ENCODE results near the gene SELENOP. TPM values are rescaled to one million over a fixed set of nuclear protein-coding genes. Genes with fewer than 3 reads are reported as not detected.

SELENOP gene
- total and polyA plus RNA-seq, 2 of the 8 experiments (the other 6 are each of a cell fraction or from before 2014, with no cell fraction given) = 5.5 to 19.4 TPM

GRCh38 chr5:42753099-42753498 is 58.6 kb downstream of the SELENOP start:
- 90% methylated on average over 3 of the region's 3 CpGs; no CpG with 5 or more reads in 1 of the 2 experiments for WGBS, 2 experiments (ENCODE audit: extremely low coverage in 1 of 2, insufficient coverage in 1 of 2, insufficient read length in 1 of 2, insufficient replicate concordance in 2 of 2, low coverage in 1 of 2, low lambda C conversion rate in 2 of 2, missing lambda C conversion rate in 1 of 2)
- Histone ChIP-seq H3K4ac (replicated peaks; ENCODE audit: insufficient read length, low read depth, low read length) (no peak overlapping the region), H3K4me2 (ENCODE audit: insufficient read depth in 1 of 2, low read depth in 2 of 2, low read length in 2 of 2) (no peak overlapping the region), H2BK5ac (ENCODE audit: low read depth, low read length) (no peak overlapping the region), H4K8ac (ENCODE audit: extremely low read depth, insufficient read depth, low read length) (no peak overlapping the region), H3K23ac (ENCODE audit: insufficient read length) (no peak overlapping the region), H3K79me2 (ENCODE audit: control insufficient read depth in 1 of 2, insufficient read depth in 2 of 2, low read length in 2 of 2) (no peaks in the 10 kb centered on the region), H3K9me3 (ENCODE audit: insufficient read depth in 2 of 2, low read depth in 1 of 2, low read length in 1 of 2) (no peaks in the 10 kb centered on the region), H3K4me1 (replicated peaks in 1 of 4; ENCODE audit: control insufficient read depth in 3 of 4, insufficient read depth in 4 of 4, low read length in 3 of 4) (no peaks in the 10 kb centered on the region), H4K20me1 (replicated peaks in 1 of 2; ENCODE audit: control insufficient read depth in 1 of 2, insufficient read depth in 2 of 2, low read length in 2 of 2) (no peaks in the 10 kb centered on the region), H3K23me2 (ENCODE audit: low read depth, low read length) (peaks cover 5% of the 10 kb centered on the region), H4K91ac (replicated peaks; ENCODE audit: insufficient read length, low read length) (no peak overlapping the region), H3K56ac (replicated peaks; ENCODE audit: insufficient read length, low read depth, low read length) (no peak overlapping the region), H4K5ac (ENCODE audit: insufficient read length, low read depth, low read length) (no peak overlapping the region), H2AK5ac (ENCODE audit: low read depth, low read length) (no peak overlapping the region), H2BK20ac (ENCODE audit: low read length) (no peak overlapping the region), H2BK12ac (ENCODE audit: low read depth, low read length) (no peak overlapping the region), H3K14ac (ENCODE audit: insufficient read length) (no peak overlapping the region), H3K18ac (ENCODE audit: extremely low read depth, low read length) (no peak overlapping the region), H3K36me3 (ENCODE audit: control insufficient read depth in 2 of 4, insufficient read depth in 4 of 4, low read length in 3 of 4) (no peaks in the 10 kb centered on the region), H2AFZ (ENCODE audit: low read length) (no peak overlapping the region), H3K9ac (replicated peaks in 1 of 4; ENCODE audit: extremely low read depth in 1 of 4, low read depth in 3 of 4, low read length in 3 of 4) (no peak overlapping the region), H3K79me1 (ENCODE audit: low read depth, low read length) (no peaks in the 10 kb centered on the region), H2BK120ac (replicated peaks; ENCODE audit: low read depth, low read length) (no peak overlapping the region), H3K27ac (ENCODE audit: low read depth, low read length) (no peak overlapping the region), H2BK15ac (ENCODE audit: low read length) (no peak overlapping the region), H3K4me3 (ENCODE audit: extremely low read depth in 1 of 4, insufficient read depth in 2 of 4, low read depth in 3 of 4, low read length in 4 of 4) (no peak overlapping the region), H3K27me3 (replicated peaks in 1 of 4; ENCODE audit: control insufficient read depth in 3 of 4, extremely low read depth in 1 of 4, insufficient read depth in 3 of 4, low read length in 3 of 4) (no peaks in the 10 kb centered on the region)
- DNase-seq (ENCODE audit: low read depth in 1 of 2, low spot score in 2 of 2) (no peak), FAIRE-seq (no peak)
- POLR2A ChIA-PET (ENCODE audit: partially characterized antibody) = no interaction called here
- CTCF ChIA-PET (ENCODE audit: partially characterized antibody) = interaction anchor here (2.3 kb wide), 1 partner anchor 137 kb away, joined by 7 read pairs; no protein-coding TSS in a partner anchor
- TF ChIP-seq RAD21 (IDR thresholded peaks at IDR 0.05 in 1 of 2, conservative IDR thresholded peaks at IDR 0.05 in 1 of 2; ENCODE audit: low read depth in 2 of 2, low read length in 2 of 2) (no peak), SUZ12 (IDR thresholded peaks at IDR 0.05; ENCODE audit: low read length) (no peak), EZH2 (IDR thresholded peaks at IDR 0.05; ENCODE audit: low read depth, low read length, severe bottlenecking) (no peak), FOSL1 (IDR thresholded peaks at IDR 0.05; ENCODE audit: insufficient read depth, low read depth, low read length) (no peak), CHD2 (IDR thresholded peaks at IDR 0.05; ENCODE audit: low read length) (no peak), SIRT6 (IDR thresholded peaks at IDR 0.05; ENCODE audit: low read length) (no peak), ASH2L (IDR thresholded peaks at IDR 0.05; ENCODE audit: low read length) (no peak), TAF7 (optimal IDR thresholded peaks at IDR 0.05; ENCODE audit: borderline replicate concordance, low read depth, low read length) (no peak)
